Renal pelvis (tissue), 12 donors: ENCODE results near the gene CWF19L1. TPM values are rescaled to one million over a fixed set of nuclear protein-coding genes. Genes with fewer than 3 reads are reported as not detected.
"Not testable (repeated sequence)": the region's sequence is repeated elsewhere in the genome, so short reads cannot be mapped to it uniquely, and the experiment has no call there.

ENCODE experiments used
- DNase-seq: peaks from one replicate; pipeline ENCODE4 v3.0.0-alpha.2; 2013
- long read RNA-seq, 16 experiments: transcript quantifications; one replicate each; lab custom pipeline, GENCODE V29; 2026
- polyA plus RNA-seq, 3 donors: library from polyadenylated mRNA; unstranded; fragments of 120-200 nt; gene quantifications; one replicate each; pipeline ENCODE4 v1.2.1, GENCODE V29; 2013; ENCODE audit not compliant: insufficient read length in 3 of 3

Gene CWF19L1
- polyA plus RNA-seq, result 10 to 100 TPM; 27.2 to 35.0 (median 31.5) TPM
- long read RNA-seq, donor 1, partial matches to known transcripts, result 0 of 4 reads
- long read RNA-seq, donor 1, other reads (novel, unspliced or antisense), result 0 of 4 reads
- long read RNA-seq, donor 2, partial matches to known transcripts, result 0 of 1 reads
- long read RNA-seq, donor 2, other reads (novel, unspliced or antisense), result 0 of 1 reads
- long read RNA-seq, donor 3, result 0 reads
- long read RNA-seq, donor 4, partial matches to known transcripts, result 0 of 2 reads
- long read RNA-seq, donor 4, other reads (novel, unspliced or antisense), result 0 of 2 reads
- long read RNA-seq, donor 5, partial matches to known transcripts, result 0 of 1 reads
- long read RNA-seq, donor 5, other reads (novel, unspliced or antisense), result 0 of 1 reads
- long read RNA-seq, donor 6, partial matches to known transcripts, result 0 of 3 reads
- long read RNA-seq, donor 6, other reads (novel, unspliced or antisense), result 0 of 3 reads
- long read RNA-seq, donor 7, partial matches to known transcripts, result 0 of 1 reads
- long read RNA-seq, donor 7, other reads (novel, unspliced or antisense), result 0 of 1 reads
- long read RNA-seq, donor 8, result 0 reads
- long read RNA-seq, donor 9, partial matches to known transcripts, result 0 of 4 reads
- long read RNA-seq, donor 9, other reads (novel, unspliced or antisense), result 0 of 4 reads
- long read RNA-seq, donor 10, result 0 reads
- long read RNA-seq, donor 11, partial matches to known transcripts, result 0 of 1 reads
- long read RNA-seq, donor 11, other reads (novel, unspliced or antisense), result 0 of 1 reads
- long read RNA-seq, donor 12, partial matches to known transcripts, result 0 of 3 reads
- long read RNA-seq, donor 12, other reads (novel, unspliced or antisense), result 0 of 3 reads
- long read RNA-seq, donor 13, partial matches to known transcripts, result 0 of 1 reads
- long read RNA-seq, donor 13, other reads (novel, unspliced or antisense), result 0 of 1 reads
- long read RNA-seq, donor 14, result 0 reads
- long read RNA-seq, donor 15, partial matches to known transcripts, result 0 of 4 reads
- long read RNA-seq, donor 15, other reads (novel, unspliced or antisense), result 0 of 4 reads
- long read RNA-seq, donor 16, partial matches to known transcripts, result 0 of 2 reads
- long read RNA-seq, donor 16, other reads (novel, unspliced or antisense), result 0 of 2 reads

DNA sequence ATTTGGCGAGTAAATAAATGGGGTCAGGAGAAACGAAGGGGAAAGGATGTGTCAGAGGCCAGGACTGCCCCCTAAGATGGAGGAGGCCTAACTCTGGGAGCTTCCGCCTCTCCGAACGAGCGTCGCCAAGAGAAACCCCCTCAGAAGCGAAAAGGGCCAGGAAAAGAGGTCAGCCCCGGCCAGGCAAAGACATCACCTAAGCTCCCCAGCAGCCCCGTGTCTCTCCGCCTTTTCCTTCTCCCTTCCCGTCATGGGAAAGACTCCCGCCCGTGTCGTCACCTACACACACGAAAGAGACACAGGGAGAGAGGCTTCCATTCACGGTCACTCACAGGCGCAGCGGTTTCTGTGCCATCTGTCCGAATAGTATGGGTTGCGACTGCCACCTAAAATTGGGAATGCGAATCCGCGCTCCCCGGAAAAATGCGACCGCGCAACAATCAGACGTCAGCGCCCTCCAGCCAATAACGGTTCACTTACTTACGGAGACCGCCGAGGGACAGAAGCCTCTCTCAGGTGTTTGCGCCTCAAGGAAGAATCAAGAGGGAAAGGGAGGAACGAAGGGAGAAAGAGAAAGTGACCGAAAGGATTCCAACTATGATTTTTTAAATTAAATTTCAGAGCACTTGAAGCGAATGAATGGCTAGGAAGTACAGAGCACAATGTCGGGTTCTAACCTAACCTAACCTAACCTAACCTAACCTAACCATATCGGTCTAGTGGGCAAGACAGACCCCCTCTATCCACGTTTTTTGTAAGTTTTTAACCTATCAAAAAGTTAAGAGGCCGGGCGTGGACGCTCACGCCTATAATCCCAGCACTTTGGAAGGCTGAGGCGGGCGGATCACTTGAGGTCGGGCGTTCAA lies at the start of gene CWF19L1:
CWF19L1 (minus strand) TSS at position 400 of the 866 bp plus-strand sequence; CDS start at position 355, 45 bp downstream.
- peak; percentile 91 for DNase-seq

DNA sequence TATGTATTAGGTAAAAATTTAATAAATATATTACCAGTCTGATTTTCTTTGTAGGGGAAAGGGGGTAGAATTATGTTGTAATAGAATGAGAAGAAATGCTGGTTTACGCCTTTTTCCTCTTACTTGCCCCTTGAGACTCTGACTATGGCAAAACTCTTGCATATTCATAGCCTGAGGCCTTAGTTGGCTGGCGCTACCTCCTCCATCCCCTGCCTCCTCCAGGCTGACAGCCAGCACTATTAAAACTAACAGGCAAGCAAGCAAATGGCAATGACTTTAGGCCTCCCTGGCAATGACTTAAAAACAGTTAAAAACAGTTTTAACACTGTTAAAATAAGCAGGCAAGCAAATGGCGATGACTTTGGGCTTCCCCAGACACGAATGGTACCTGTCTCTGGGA lies 48.2 kb upstream of the CWF19L1 start:
- no peak for DNase-seq

DNA sequence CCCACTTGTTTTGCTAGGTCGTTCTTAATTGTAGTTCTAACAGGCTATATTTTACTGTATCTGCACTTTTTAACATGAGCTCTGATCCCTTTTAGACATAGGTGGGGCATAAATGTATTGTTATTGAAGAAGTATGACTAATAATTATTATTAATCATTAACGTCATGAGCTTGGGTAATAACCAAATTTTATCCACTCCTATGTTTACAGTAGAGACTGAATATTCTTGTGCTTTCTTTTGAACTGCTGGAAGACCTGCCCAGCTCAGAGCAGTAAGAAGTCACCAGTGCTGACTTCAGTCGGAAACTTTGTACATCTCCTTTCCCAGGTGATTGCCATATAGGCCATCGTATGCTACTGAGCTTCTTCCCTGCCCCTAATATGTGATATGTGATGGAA lies 43.9 kb upstream of the CWF19L1 start:
- no peak for DNase-seq

GRCh38 chr10:100307684-100308083 lies 40.2 kb upstream of the CWF19L1 start:
- DNase-seq, result no peak

- no peak for DNase-seq
These were observed 39.4 kb upstream of the CWF19L1 start for GRCh38 chr10:100306861-100307260.

DNA sequence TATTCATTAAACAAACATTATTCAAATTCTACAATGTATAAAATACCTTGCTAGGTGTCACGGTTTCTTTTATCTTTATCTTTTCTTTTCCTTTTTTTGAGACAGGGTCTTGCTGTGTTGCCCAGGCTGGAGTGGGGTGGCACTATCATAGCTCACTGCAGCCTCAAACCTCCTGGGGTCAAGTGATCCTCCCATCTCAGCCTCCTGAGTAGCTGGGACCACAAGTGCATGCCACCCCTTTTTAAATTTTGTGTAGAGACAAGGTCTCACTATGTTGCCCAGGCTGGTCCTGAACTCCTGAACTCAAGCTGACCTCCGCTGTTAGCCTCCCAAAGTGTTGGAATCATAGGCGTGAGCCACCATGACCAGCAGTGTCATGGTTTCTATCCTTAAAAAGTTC lies 37.0 kb upstream of the CWF19L1 start:
- DNase-seq, result no peak

- no peak for DNase-seq
These were observed 36.4 kb upstream of the CWF19L1 start for GRCh38 chr10:100303724-100304319.

GRCh38 chr10:100301123-100301522 lies 33.7 kb upstream of the CWF19L1 start:
- DNase-seq, result not testable (repeated sequence)

- DNase-seq, result no peak
These were observed 29.8 kb upstream of the CWF19L1 start for GRCh38 chr10:100297242-100297641.

GRCh38 chr10:100293066-100293465 lies 25.6 kb upstream of the CWF19L1 start:
- no peak for DNase-seq

GRCh38 chr10:100292300-100292699 lies 24.9 kb upstream of the CWF19L1 start:
- DNase-seq, result not testable (repeated sequence)

DNA sequence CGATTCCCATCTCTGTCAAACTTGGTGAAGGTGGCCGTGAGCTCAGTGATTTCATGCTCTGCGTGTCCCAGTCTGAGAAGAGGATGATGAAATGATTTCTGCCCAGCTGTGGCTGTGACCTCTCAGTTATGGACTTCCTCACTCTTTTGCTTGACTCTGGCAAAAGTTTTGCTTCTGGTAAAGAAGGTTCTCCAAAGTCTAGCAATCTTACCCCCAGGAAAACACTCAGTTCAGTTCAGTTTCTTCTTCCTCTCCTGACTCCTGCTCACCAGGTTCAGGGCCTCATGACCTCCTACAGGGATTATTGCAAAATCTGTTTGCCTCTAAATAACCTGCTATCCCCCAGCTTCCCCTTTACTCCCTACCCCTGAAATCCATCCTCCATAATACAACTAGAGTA lies 23.9 kb upstream of the CWF19L1 start:
- no peak for DNase-seq

GRCh38 chr10:100289641-100290040 lies 22.2 kb upstream of the CWF19L1 start:
- no peak for DNase-seq

GRCh38 chr10:100288196-100288595 lies 20.8 kb upstream of the CWF19L1 start:
- DNase-seq, result no peak

GRCh38 chr10:100287756-100288155 lies 20.3 kb upstream of the CWF19L1 start:
- no peak for DNase-seq

- DNase-seq, result peak; percentile 80
These were observed 18.9 kb upstream of the CWF19L1 start, which contains the start of gene BLOC1S2 for GRCh38 chr10:100286051-100287033. Gene BLOC1S2, minus strand, starts transcription at chr10:100286680. Its CDS starts 21 bp downstream, at chr10:100286659.

GRCh38 chr10:100285326-100285725 lies 17.9 kb upstream of the CWF19L1 start:
- DNase-seq, result not testable (repeated sequence)

- no peak for DNase-seq
These were observed 15.5 kb upstream of the CWF19L1 start for GRCh38 chr10:100282907-100283306.

GRCh38 chr10:100276971-100277370 lies 9.5 kb upstream of the CWF19L1 start:
- not testable (repeated sequence) for DNase-seq
